K562 (cell line): ENCODE data around the gene ZSWIM6.

ENCODE experiments used
- YY1 ChIP-seq, 3 experiments: IDR thresholded peaks; 2 replicates each; pipeline ENCODE4 v1.6.1; 2011; ENCODE audit warnings: low read length in 2 of 3, mild to moderate bottlenecking in 2 of 3, moderate library complexity in 2 of 3, borderline replicate concordance in 1 of 3, control low read depth in 1 of 3, low read depth in 1 of 3; ENCODE audit not compliant: insufficient read depth in 3 of 3, insufficient replicate concordance in 2 of 3, control insufficient read depth in 1 of 3, insufficient read length in 1 of 3; ENCODE audit errors: extremely low read depth in 1 of 3
- ZEB2 ChIP-seq: fragments of 450-650 bp; IDR thresholded peaks from 2 replicates; pipeline ENCODE4 v1.6.1; 2016
- TF ChIP-seq, protein P1 (sequence below), 3 experiments: IDR thresholded peaks in 2 of 3; conservative IDR thresholded peaks in 1 of 3; 2 replicates each; pipeline ENCODE4 v1.5.1; 2011 to 2012; ENCODE audit warnings: low read length in 3 of 3, mild to moderate bottlenecking in 3 of 3, control low read depth in 2 of 3, improper control_type of control experiment in 1 of 3, inconsistent platforms in 1 of 3, low read depth in 1 of 3, mixed read lengths in 1 of 3, moderate library complexity in 1 of 3; ENCODE audit not compliant: insufficient read depth in 2 of 3

- TF ChIP-seq, protein P1, sequence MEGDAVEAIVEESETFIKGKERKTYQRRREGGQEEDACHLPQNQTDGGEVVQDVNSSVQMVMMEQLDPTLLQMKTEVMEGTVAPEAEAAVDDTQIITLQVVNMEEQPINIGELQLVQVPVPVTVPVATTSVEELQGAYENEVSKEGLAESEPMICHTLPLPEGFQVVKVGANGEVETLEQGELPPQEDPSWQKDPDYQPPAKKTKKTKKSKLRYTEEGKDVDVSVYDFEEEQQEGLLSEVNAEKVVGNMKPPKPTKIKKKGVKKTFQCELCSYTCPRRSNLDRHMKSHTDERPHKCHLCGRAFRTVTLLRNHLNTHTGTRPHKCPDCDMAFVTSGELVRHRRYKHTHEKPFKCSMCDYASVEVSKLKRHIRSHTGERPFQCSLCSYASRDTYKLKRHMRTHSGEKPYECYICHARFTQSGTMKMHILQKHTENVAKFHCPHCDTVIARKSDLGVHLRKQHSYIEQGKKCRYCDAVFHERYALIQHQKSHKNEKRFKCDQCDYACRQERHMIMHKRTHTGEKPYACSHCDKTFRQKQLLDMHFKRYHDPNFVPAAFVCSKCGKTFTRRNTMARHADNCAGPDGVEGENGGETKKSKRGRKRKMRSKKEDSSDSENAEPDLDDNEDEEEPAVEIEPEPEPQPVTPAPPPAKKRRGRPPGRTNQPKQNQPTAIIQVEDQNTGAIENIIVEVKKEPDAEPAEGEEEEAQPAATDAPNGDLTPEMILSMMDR (IDR thresholded peaks at IDR 0.05 in 2 of 3, conservative IDR thresholded peaks at IDR 0.05 in 1 of 3; ENCODE audit: insufficient read depth in 2 of 3, low read depth in 1 of 3, low read length in 3 of 3), result no peak
- TF ChIP-seq YY1 (IDR thresholded peaks at IDR 0.05; ENCODE audit: borderline replicate concordance in 1 of 3, control insufficient read depth in 1 of 3, extremely low read depth in 1 of 3, insufficient read depth in 3 of 3, insufficient read length in 1 of 3, insufficient replicate concordance in 2 of 3, low read depth in 1 of 3, low read length in 2 of 3) (no peak), ZEB2 (no peak)
These were observed 227.7 kb downstream of the ZSWIM6 start for GRCh38 chr5:61559722-61560121.
